Spleen (tissue), 11 donors: ENCODE results near the gene LRRK1. TPM values are rescaled to one million over a fixed set of nuclear protein-coding genes. Genes with fewer than 3 reads are reported as not detected.

Experiments
- DNase-seq: peaks from one replicate; pipeline ENCODE4 v3.0.0-alpha.2; 2020
- H3K27ac ChIP-seq, 8 donors: fragments of 200-600 bp; sonication (generic) in 7 of 8; 1 replicate in 4 of 8; 2 replicates in 4 of 8; pipeline versions ENCODE4 v1.5.0 to v1.8.0; 2016 to 2021; ENCODE audit warnings: inconsistent platforms in 4 of 8, mild to moderate bottlenecking in 4 of 8, moderate library complexity in 1 of 8
- H3K27me3 ChIP-seq, 7 donors: fragments of 200-600 bp; sonication (generic) in 6 of 7; replicated peaks in 1 of 7; 1 replicate in 4 of 7; 2 replicates in 3 of 7; pipeline versions ENCODE4 v1.5.0 to v1.8.0; 2016 to 2021; ENCODE audit warnings: inconsistent platforms in 3 of 7, mild to moderate bottlenecking in 1 of 7
- H3K36me3 ChIP-seq, 6 donors: fragments of 200-600 bp; sonication (generic) in 5 of 6; 1 replicate in 4 of 6; 2 replicates in 2 of 6; pipeline versions ENCODE4 v1.5.0 to v1.8.0; 2016 to 2021; ENCODE audit warnings: inconsistent platforms in 2 of 6
- H3K4me1 ChIP-seq, 6 donors: fragments of 200-600 bp; sonication (generic) in 5 of 6; 1 replicate in 3 of 6; 2 replicates in 3 of 6; pipeline versions ENCODE4 v1.5.0 to v1.8.0; 2016 to 2021; ENCODE audit warnings: inconsistent platforms in 3 of 6
- H3K4me3 ChIP-seq, 8 donors: fragments of 200-600 bp; sonication (generic) in 7 of 8; 1 replicate in 4 of 8; 2 replicates in 4 of 8; pipeline versions ENCODE4 v1.5.0 to v1.8.0; 2016 to 2021; ENCODE audit warnings: inconsistent platforms in 4 of 8, mild to moderate bottlenecking in 4 of 8, moderate library complexity in 2 of 8
- H3K9me3 ChIP-seq, 8 donors: fragments of 200-600 bp; sonication (generic) in 7 of 8; 1 replicate in 4 of 8; 2 replicates in 4 of 8; pipeline versions ENCODE4 v1.5.0 to v1.8.0; 2016 to 2021; ENCODE audit warnings: inconsistent platforms in 4 of 8
- POLR2A ChIP-seq, 3 donors: fragments of 450-650 bp; IDR thresholded peaks; one replicate each; pipeline ENCODE4 v1.5.1; 2017; ENCODE audit warnings: antibody characterized with exemption in 3 of 3, mild to moderate bottlenecking in 1 of 3
- POLR2AphosphoS5 ChIP-seq, 3 donors: sonication (generic); formaldehyde crosslinking; IDR thresholded peaks; one replicate each; pipeline ENCODE4 v1.5.1; 2017; ENCODE audit warnings: antibody characterized with exemption in 3 of 3
- WGBS, 5 donors: extraction: QIAGEN DNeasy Blood & Tissue Kit in 3 of 5; methylation state at CpG; one replicate each; pipeline versions ENCODE4 v1.1.5 to v1.1.7; 2013 to 2018; 5-methylcytosine and 5-hydroxymethylcytosine counted together
- intact Hi-C: fragments of 100-400 bp; cut with DNase I; formaldehyde crosslinking; loops from one replicate; pipeline ENCODE4 v1.15.0; 2023; ENCODE audit warnings: low total_unique reads
- polyA plus RNA-seq, 3 donors: library from polyadenylated mRNA; stranded (reverse); fragments of 200-250 nt; gene quantifications; one replicate each; pipeline ENCODE4 v1.2.1, GENCODE V29; 2013
- total RNA-seq, 7 donors: library from RNA; depleted of rRNA in 3 of 7; stranded (reverse); fragments of >200 nt in 3 of 7; fragmentation: NEBNext Ultra II Directional in 4 of 7; extraction: Animal tissue kit (Norgen Biotek cat#: 25700) in 4 of 7; gene quantifications; one replicate each; pipeline versions ENCODE4 v1.1.0 to v1.2.1, GENCODE V29; 2016 to 2021
- TF ChIP-seq, protein P1 (sequence below), 11 experiments: fragments of 200-600 bp in 7 of 11; fragments of 450-650 bp in 4 of 11; sonication (generic) in 4 of 11; IDR thresholded peaks in 8 of 11; conservative IDR thresholded peaks in 3 of 11; 1 replicate in 7 of 11; 2 replicates in 4 of 11; pipeline versions ENCODE4 v1.4.0 to v1.8.0; 2016 to 2021; ENCODE audit warnings: antibody characterized with exemption in 11 of 11, inconsistent platforms in 4 of 11, mild to moderate bottlenecking in 1 of 11
- donor health status: healthy with polysubstance abuse.
- donor health status: DM: no; HTN: no; CAD: no; lungs with moderate emphysema.
- donor health status: DM: no; HTN: no; CAD: no.
- donor health status: Bipolar disorder and iron deficiency.
- donor health status: healthy.
- donor health status: DM: no; HTN: no; CAD: no.
- donor health status: DM: yes; HTN: yes; CAD: no.

LRRK1 gene
- total and polyA plus RNA-seq, 10 donors, result 12.0 to 60.2 (median 48.8) TPM

DNA sequence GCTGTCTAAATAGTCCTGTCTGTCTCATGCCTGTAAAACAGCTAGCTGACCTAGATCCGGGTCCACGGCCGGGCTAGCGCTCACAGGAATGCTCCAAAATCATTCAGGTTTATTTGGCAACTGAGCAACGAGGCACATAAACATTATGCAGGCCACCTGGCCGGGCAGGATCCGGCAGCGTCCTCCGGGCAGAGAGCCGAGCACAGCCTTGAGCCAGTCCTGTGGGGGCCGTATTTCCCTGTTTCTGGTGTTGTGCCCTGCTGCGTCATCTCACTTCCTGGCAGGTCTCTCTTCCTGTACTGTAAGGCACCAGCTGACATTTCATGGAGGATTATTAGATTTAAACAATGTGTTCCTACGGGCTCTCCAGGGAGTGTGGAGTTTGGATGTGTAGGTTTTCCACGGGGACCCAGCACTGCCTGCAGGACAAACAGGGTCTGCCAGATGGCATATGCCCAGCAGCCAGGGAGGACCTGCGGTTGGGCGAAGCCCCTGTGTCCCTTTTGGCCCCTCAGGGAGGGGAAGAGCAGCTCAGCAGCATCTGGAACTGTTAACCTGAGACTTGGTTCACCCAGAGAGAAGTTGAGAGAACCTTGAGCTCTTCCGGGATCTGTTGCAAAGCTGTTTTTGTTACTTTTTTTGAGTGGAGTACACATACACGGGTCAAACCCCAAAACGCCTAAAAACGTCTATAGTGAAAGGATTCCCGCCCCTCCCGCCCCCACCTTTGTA, 16.6 kb upstream of the LRRK1 start:
- H3K27ac ChIP-seq, result peak overlapping the region; percentile 66 to 89 (median 84)
- H3K36me3 ChIP-seq, result no peaks in the 10 kb centered on the region
- TF ChIP-seq POLR2A (IDR thresholded peaks at IDR 0.05) (peak in 1 of 3 donors; percentile 11), POLR2AphosphoS5 (IDR thresholded peaks at IDR 0.05) (peak; percentile 82 to 91 (median 86))
- TF ChIP-seq, protein P1, sequence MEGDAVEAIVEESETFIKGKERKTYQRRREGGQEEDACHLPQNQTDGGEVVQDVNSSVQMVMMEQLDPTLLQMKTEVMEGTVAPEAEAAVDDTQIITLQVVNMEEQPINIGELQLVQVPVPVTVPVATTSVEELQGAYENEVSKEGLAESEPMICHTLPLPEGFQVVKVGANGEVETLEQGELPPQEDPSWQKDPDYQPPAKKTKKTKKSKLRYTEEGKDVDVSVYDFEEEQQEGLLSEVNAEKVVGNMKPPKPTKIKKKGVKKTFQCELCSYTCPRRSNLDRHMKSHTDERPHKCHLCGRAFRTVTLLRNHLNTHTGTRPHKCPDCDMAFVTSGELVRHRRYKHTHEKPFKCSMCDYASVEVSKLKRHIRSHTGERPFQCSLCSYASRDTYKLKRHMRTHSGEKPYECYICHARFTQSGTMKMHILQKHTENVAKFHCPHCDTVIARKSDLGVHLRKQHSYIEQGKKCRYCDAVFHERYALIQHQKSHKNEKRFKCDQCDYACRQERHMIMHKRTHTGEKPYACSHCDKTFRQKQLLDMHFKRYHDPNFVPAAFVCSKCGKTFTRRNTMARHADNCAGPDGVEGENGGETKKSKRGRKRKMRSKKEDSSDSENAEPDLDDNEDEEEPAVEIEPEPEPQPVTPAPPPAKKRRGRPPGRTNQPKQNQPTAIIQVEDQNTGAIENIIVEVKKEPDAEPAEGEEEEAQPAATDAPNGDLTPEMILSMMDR (IDR thresholded peaks at IDR 0.05 in 8 of 11, conservative IDR thresholded peaks at IDR 0.05 in 3 of 11), result no peak
- H3K9me3 ChIP-seq, result no peaks in the 10 kb centered on the region
- 38 to 47% (median 43%) methylated on average over 22 of the region's 22 CpGs for WGBS, 5 donors
- intact Hi-C loops, result no loop called here
- H3K27me3 ChIP-seq, result no peaks in the 10 kb centered on the region
- peaks cover 0 to 47% (median 37%) of the 10 kb centered on the region in 6 donors for H3K4me1 ChIP-seq
- DNase-seq, result peak; percentile 90
- H3K4me3 ChIP-seq, result peak overlapping the region in 1 of 8 donors; percentile 37

DNA sequence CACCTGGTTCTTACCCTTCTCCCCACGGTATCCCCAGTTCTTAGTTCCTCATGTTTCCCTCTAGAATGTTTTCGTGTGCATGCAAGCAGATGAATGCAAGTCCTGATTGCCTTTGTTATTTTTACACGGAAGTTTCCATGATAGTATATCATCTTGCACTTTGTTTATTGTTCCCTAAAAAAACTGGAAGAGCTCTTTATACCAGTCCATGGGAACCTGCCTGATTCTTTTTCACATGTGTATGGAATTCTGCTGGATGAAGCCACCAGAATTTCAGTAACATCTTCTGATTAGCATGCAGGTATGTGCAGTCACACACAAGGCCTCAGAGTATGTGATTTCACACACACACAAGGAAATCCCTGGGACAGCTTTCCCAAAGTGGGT, 16.0 kb upstream of the LRRK1 start:
- peaks cover 0 to 47% (median 37%) of the 10 kb centered on the region in 6 donors for H3K4me1 ChIP-seq
- no peaks in the 10 kb centered on the region for H3K9me3 ChIP-seq
- no peak for DNase-seq
- 77 to 86% (median 79%) methylated on average over 3 of the region's 3 CpGs for WGBS, 5 donors
- peak overlapping the region in 7 of 8 donors; percentile 79 to 89 (median 85) for H3K27ac ChIP-seq
- TF ChIP-seq, protein P1 (IDR thresholded peaks at IDR 0.05 in 8 of 11, conservative IDR thresholded peaks at IDR 0.05 in 3 of 11), result no peak
- no peak for TF ChIP-seq POLR2A (IDR thresholded peaks at IDR 0.05)
- TF ChIP-seq POLR2AphosphoS5 (IDR thresholded peaks at IDR 0.05), result no peak
- no peak overlapping the region for H3K4me3 ChIP-seq
- intact Hi-C loops, result no loop called here
- H3K36me3 ChIP-seq, result no peaks in the 10 kb centered on the region
- no peaks in the 10 kb centered on the region for H3K27me3 ChIP-seq

DNA sequence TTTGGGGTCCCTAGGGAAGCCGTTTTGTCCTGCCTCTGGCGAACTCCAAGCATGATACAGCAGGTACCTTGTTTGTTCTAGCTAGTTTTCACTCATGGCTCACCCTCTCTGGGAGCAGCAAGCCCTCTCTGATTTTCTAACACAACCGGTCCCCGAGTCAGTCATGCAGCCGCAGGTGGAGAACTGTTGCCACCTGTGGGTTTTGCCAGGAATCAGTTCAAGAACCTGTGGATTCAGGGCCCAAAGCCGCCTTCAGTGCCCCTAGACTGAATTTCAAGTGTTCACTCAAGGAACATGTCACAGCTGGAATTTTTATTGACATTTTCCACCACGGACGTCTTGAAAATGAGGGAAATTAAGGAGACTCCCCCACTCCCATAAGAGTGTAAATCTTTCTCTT, 13.3 kb upstream of the LRRK1 start:
- intact Hi-C loops, result no loop called here
- Histone ChIP-seq H3K4me3 (no peak overlapping the region), H3K9me3 (no peaks in the 10 kb centered on the region), H3K27me3 (peaks cover 0 to 1% (median 0%) of the 10 kb centered on the region in 7 donors), H3K27ac (no peak overlapping the region), H3K36me3 (no peaks in the 10 kb centered on the region), H3K4me1 (peaks cover 0 to 24% (median 22%) of the 10 kb centered on the region in 6 donors)
- DNase-seq, result no peak
- TF ChIP-seq, protein P1 (IDR thresholded peaks at IDR 0.05 in 8 of 11, conservative IDR thresholded peaks at IDR 0.05 in 3 of 11), result no peak
- TF ChIP-seq POLR2A (IDR thresholded peaks at IDR 0.05) (no peak), POLR2AphosphoS5 (IDR thresholded peaks at IDR 0.05) (no peak)
- WGBS, 5 donors, result 79 to 85% (median 85%) methylated on average over 8 of the region's 8 CpGs

DNA sequence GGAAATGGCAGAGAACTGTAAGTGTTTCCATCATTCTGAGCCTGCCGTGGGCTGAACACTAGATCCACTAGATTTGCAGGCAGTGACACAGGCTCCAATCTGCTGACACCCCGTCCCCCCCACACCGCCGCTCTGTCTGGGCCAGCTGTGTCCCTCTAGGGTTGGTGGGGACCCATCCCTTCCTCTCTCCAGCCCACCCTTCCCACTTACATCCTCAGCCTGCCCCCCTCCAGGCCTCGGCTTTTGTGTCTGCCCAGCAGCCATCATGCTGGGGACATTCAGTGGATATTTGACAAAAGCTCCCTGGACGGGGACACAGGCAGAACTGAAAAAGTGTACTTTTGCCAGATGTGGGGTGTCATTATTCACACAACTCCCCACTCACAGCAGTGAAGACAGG, 10.7 kb upstream of the LRRK1 start:
- intact Hi-C loops, result no loop called here
- 78 to 98% (median 83%) methylated on average over 6 of the region's 6 CpGs for WGBS, 5 donors
- Histone ChIP-seq H3K27ac (no peak overlapping the region), H3K36me3 (no peaks in the 10 kb centered on the region), H3K27me3 (peaks cover 0 to 5% (median 0%) of the 10 kb centered on the region in 7 donors), H3K4me3 (no peak overlapping the region), H3K9me3 (peaks cover 0 to 4% (median 0%) of the 10 kb centered on the region in 8 donors), H3K4me1 (peaks cover 0 to 3% (median 0%) of the 10 kb centered on the region in 6 donors)
- DNase-seq, result no peak
- TF ChIP-seq, protein P1 (IDR thresholded peaks at IDR 0.05 in 8 of 11, conservative IDR thresholded peaks at IDR 0.05 in 3 of 11), result no peak
- TF ChIP-seq POLR2AphosphoS5 (IDR thresholded peaks at IDR 0.05), result no peak
